Measurements from ENCODE around the gene SIGLEC14. TPM values are rescaled to one million over a fixed set of nuclear protein-coding genes. Genes with fewer than 3 reads are reported as not detected.

SIGLEC14 gene
- polyA plus RNA-seq, 1 of the 3 experiments (the other 2 are of a cell fraction), result 0.03 TPM

DNA sequence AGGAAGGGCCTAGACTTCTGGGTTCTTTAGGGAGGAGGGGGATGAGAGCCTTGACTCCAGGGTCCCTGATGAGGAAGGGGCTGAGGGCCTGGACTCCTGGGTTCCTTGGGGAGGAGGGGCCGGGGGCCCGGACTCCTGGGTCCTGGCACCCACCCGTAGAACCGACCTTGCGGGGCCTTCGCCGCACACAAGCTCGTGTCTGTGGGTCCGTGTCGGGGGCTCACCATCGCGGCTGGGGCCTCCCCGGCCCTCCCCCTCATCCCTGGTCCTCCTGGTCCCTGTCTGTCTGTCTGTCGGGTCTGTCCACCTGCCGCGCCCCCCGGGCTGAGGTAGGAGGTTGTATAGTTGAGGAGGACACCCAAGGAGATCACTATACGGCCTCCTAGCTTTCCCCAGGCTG, 45.8 kb upstream of the SIGLEC14 start:
- Histone ChIP-seq H3K4me1 (ENCODE audit: control insufficient read depth in 1 of 2, insufficient read depth in 2 of 2, low read depth in 1 of 2, low read length in 1 of 2) (peaks cover 5 to 17% of the 10 kb centered on the region in 2 experiments; a peak in 3 of 4 replicates), H3K4me3 (ENCODE audit: low read depth in 2 of 2, low read length in 1 of 2) (peak overlapping the region in 1 of 2 experiments; percentile 98; a peak in 1 of 4 replicates), H4K20me1 (ENCODE audit: insufficient read depth) (peaks cover 63% of the 10 kb centered on the region), H3K27me3 (ENCODE audit: insufficient read depth) (no peaks in the 10 kb centered on the region), H3K27ac (ENCODE audit: low read depth in 2 of 2, low read length in 1 of 2) (no peak overlapping the region; a peak in 1 of 4 replicates), H3K36me3 (replicated peaks in 1 of 2; ENCODE audit: control insufficient read depth in 1 of 2, insufficient read depth in 2 of 2, low read length in 1 of 2) (peaks cover 17 to 37% of the 10 kb centered on the region in 2 experiments), H3K9me2 (no peaks in the 10 kb centered on the region), H2AFZ (ENCODE audit: low read depth) (no peak overlapping the region), H3K79me2 (ENCODE audit: insufficient read depth) (peaks cover 94% of the 10 kb centered on the region), H3K9ac (peak overlapping the region; percentile 36; the same call in 1 of the 2 replicates), H3K9me3 (no peaks in the 10 kb centered on the region), H3F3A (replicated peaks; ENCODE audit: insufficient read depth) (peaks cover 13% of the 10 kb centered on the region), H3K4me2 (peak overlapping the region; percentile 99)
- ChIA-PET POLR2A (no interaction called here), CTCF (no interaction called here)
- 93% methylated on average over 6 of the region's 18 CpGs for WGBS (ENCODE audit: low lambda C conversion rate)
- TF ChIP-seq MXI1 (IDR thresholded peaks at IDR 0.05; ENCODE audit: low read depth, low read length) (no peak), FOXM1 (IDR thresholded peaks at IDR 0.05; ENCODE audit: low read depth) (no peak), CHD2 (IDR thresholded peaks at IDR 0.05; ENCODE audit: low read length, partially characterized antibody) (no peak)
- peak; percentile 14 for DNase-seq

DNA sequence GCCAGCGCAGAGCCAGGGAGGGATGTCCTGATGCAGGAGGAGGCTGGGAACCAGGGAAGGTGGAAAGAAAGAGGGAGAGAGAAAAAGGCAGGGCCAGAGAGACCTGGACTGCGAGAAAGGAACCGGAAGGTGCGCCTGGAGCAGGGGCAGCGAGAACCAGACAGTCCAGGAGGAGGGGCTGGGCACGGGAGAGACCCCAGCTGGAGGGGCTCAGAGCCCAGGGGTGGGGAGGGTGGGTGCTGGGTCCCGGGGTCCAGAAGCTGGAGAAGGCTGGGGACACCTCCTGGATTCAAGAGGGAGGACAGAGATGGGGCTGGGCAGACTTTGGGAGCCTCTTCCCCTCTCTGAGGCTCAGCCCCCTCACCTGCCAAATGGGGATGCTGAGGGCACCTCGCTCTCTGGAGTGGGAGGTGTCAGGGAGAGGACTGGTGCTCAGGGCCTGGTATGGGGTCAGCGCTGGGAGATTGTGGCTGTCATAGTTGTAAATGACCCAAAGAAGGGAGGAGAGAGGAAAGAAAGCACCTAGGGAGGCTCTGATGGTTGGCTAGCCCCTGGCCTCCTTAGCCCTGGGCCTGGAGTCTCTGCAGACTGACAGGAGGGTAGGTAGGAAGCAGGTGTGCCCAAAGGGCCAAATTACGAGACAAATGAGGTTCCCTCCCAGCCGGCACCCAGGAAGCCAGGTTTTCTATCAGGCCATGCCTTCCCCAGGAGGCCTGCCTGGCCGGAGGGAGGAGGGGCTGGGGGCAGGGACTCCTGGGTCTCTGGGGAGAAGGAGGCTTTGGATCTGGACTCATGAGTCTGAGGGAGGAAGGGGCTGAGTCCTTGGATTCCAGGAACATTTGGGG, 45.2 kb upstream of the SIGLEC14 start:
- Histone ChIP-seq H3K36me3 (replicated peaks in 1 of 2; ENCODE audit: control insufficient read depth in 1 of 2, insufficient read depth in 2 of 2, low read length in 1 of 2) (peaks cover 17 to 30% of the 10 kb centered on the region in 2 experiments), H3K79me2 (ENCODE audit: insufficient read depth) (peaks cover 94% of the 10 kb centered on the region), H4K20me1 (ENCODE audit: insufficient read depth) (peaks cover 56% of the 10 kb centered on the region), H3F3A (replicated peaks; ENCODE audit: insufficient read depth) (peaks cover 19% of the 10 kb centered on the region), H3K27me3 (ENCODE audit: insufficient read depth) (no peaks in the 10 kb centered on the region), H3K9ac (peak overlapping the region; percentile 97), H3K27ac (ENCODE audit: low read depth in 2 of 2, low read length in 1 of 2) (peak overlapping the region; percentile 95 to 96; a peak in 3 of 4 replicates), H2AFZ (ENCODE audit: low read depth) (no peak overlapping the region), H3K4me3 (ENCODE audit: low read depth in 2 of 2, low read length in 1 of 2) (peak overlapping the region; percentile 71 to 98), H3K4me2 (peak overlapping the region; percentile 99), H3K4me1 (ENCODE audit: control insufficient read depth in 1 of 2, insufficient read depth in 2 of 2, low read depth in 1 of 2, low read length in 1 of 2) (peaks cover 5 to 19% of the 10 kb centered on the region in 2 experiments; a peak in 3 of 4 replicates), H3K9me2 (no peaks in the 10 kb centered on the region), H3K9me3 (no peaks in the 10 kb centered on the region)
- DNase-seq, result peak; percentile 42
- WGBS (ENCODE audit: low lambda C conversion rate), result 51% methylated on average over 12 of the region's 12 CpGs
- POLR2A ChIA-PET, result no interaction called here
- CTCF ChIA-PET, result no interaction called here
- TF ChIP-seq GABPA (IDR thresholded peaks at IDR 0.05; ENCODE audit: low read depth), result no peak
- TF ChIP-seq, protein P1, sequence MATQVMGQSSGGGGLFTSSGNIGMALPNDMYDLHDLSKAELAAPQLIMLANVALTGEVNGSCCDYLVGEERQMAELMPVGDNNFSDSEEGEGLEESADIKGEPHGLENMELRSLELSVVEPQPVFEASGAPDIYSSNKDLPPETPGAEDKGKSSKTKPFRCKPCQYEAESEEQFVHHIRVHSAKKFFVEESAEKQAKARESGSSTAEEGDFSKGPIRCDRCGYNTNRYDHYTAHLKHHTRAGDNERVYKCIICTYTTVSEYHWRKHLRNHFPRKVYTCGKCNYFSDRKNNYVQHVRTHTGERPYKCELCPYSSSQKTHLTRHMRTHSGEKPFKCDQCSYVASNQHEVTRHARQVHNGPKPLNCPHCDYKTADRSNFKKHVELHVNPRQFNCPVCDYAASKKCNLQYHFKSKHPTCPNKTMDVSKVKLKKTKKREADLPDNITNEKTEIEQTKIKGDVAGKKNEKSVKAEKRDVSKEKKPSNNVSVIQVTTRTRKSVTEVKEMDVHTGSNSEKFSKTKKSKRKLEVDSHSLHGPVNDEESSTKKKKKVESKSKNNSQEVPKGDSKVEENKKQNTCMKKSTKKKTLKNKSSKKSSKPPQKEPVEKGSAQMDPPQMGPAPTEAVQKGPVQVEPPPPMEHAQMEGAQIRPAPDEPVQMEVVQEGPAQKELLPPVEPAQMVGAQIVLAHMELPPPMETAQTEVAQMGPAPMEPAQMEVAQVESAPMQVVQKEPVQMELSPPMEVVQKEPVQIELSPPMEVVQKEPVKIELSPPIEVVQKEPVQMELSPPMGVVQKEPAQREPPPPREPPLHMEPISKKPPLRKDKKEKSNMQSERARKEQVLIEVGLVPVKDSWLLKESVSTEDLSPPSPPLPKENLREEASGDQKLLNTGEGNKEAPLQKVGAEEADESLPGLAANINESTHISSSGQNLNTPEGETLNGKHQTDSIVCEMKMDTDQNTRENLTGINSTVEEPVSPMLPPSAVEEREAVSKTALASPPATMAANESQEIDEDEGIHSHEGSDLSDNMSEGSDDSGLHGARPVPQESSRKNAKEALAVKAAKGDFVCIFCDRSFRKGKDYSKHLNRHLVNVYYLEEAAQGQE (IDR thresholded peaks at IDR 0.05; ENCODE audit: low read depth, low read length), result no peak
- TF ChIP-seq NFIC (IDR thresholded peaks at IDR 0.05; ENCODE audit: borderline replicate concordance), result no peak
- TF ChIP-seq CHD2 (IDR thresholded peaks at IDR 0.05; ENCODE audit: low read length, partially characterized antibody), result no peak
- no peak for TF ChIP-seq SIN3A (IDR thresholded peaks at IDR 0.05; ENCODE audit: borderline replicate concordance, low read depth, low read length)
- no peak for TF ChIP-seq SMC3 (IDR thresholded peaks at IDR 0.05; ENCODE audit: low read depth, low read length)
- no peak for TF ChIP-seq YY1 (IDR thresholded peaks at IDR 0.05; ENCODE audit: low read depth)
- TF ChIP-seq ELF1 (IDR thresholded peaks at IDR 0.05), result no peak
- TF ChIP-seq TCF12 (IDR thresholded peaks at IDR 0.05), result no peak
- TF ChIP-seq POLR2AphosphoS5 (IDR thresholded peaks at IDR 0.05; ENCODE audit: low read depth, low read length), result no peak
- TF ChIP-seq FOXJ3 (CRISPR knock-in tag; IDR thresholded peaks at IDR 0.05), result no peak
- TF ChIP-seq, protein P2, sequence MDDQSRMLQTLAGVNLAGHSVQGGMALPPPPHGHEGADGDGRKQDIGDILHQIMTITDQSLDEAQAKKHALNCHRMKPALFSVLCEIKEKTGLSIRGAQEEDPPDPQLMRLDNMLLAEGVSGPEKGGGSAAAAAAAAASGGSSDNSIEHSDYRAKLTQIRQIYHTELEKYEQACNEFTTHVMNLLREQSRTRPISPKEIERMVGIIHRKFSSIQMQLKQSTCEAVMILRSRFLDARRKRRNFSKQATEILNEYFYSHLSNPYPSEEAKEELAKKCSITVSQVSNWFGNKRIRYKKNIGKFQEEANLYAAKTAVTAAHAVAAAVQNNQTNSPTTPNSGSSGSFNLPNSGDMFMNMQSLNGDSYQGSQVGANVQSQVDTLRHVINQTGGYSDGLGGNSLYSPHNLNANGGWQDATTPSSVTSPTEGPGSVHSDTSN (IDR thresholded peaks at IDR 0.05), result no peak
- no peak for TF ChIP-seq NRF1 (IDR thresholded peaks at IDR 0.05; ENCODE audit: low read depth, low read length)
- TF ChIP-seq, protein P3, sequence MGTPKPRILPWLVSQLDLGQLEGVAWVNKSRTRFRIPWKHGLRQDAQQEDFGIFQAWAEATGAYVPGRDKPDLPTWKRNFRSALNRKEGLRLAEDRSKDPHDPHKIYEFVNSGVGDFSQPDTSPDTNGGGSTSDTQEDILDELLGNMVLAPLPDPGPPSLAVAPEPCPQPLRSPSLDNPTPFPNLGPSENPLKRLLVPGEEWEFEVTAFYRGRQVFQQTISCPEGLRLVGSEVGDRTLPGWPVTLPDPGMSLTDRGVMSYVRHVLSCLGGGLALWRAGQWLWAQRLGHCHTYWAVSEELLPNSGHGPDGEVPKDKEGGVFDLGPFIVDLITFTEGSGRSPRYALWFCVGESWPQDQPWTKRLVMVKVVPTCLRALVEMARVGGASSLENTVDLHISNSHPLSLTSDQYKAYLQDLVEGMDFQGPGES (IDR thresholded peaks at IDR 0.05; ENCODE audit: low read depth, low read length), result no peak
- TF ChIP-seq, protein P4, sequence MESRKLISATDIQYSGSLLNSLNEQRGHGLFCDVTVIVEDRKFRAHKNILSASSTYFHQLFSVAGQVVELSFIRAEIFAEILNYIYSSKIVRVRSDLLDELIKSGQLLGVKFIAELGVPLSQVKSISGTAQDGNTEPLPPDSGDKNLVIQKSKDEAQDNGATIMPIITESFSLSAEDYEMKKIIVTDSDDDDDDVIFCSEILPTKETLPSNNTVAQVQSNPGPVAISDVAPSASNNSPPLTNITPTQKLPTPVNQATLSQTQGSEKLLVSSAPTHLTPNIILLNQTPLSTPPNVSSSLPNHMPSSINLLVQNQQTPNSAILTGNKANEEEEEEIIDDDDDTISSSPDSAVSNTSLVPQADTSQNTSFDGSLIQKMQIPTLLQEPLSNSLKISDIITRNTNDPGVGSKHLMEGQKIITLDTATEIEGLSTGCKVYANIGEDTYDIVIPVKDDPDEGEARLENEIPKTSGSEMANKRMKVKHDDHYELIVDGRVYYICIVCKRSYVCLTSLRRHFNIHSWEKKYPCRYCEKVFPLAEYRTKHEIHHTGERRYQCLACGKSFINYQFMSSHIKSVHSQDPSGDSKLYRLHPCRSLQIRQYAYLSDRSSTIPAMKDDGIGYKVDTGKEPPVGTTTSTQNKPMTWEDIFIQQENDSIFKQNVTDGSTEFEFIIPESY (IDR thresholded peaks at IDR 0.05; ENCODE audit: borderline replicate concordance, low read depth), result no peak
- no peak for TF ChIP-seq GATA2 (CRISPR knock-in tag; IDR thresholded peaks at IDR 0.05)
- TF ChIP-seq RXRA (IDR thresholded peaks at IDR 0.05; ENCODE audit: borderline replicate concordance, low read depth), result no peak

Measured in SK-N-SH (cell line).